ENCODE measurements around the gene PSMD7.

DNA sequence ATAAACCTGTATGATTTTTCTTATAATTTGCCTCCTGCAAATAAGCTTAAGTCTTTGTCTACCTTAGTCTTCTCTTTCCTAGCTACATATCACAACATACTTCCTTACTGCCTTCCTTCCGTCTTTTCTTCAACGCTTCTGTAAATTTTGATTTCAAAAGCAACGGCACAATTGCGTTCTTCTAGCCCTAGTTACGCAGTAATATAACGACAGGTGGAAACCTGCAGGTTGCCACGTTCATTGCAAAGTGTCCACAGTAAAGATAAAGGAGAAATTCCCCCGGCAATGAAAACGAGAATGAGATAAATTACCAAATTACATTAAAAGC, 546 bp upstream of the PSMD7 start:
- TF ChIP-seq, protein P1, sequence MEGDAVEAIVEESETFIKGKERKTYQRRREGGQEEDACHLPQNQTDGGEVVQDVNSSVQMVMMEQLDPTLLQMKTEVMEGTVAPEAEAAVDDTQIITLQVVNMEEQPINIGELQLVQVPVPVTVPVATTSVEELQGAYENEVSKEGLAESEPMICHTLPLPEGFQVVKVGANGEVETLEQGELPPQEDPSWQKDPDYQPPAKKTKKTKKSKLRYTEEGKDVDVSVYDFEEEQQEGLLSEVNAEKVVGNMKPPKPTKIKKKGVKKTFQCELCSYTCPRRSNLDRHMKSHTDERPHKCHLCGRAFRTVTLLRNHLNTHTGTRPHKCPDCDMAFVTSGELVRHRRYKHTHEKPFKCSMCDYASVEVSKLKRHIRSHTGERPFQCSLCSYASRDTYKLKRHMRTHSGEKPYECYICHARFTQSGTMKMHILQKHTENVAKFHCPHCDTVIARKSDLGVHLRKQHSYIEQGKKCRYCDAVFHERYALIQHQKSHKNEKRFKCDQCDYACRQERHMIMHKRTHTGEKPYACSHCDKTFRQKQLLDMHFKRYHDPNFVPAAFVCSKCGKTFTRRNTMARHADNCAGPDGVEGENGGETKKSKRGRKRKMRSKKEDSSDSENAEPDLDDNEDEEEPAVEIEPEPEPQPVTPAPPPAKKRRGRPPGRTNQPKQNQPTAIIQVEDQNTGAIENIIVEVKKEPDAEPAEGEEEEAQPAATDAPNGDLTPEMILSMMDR (conservative IDR thresholded peaks at IDR 0.05), result no peak
- TF ChIP-seq ZFX (IDR thresholded peaks at IDR 0.05), result no peak
